Panc1 (cell line): Measurements from ENCODE around the gene BPNT1. TPM values are rescaled to one million over a fixed set of nuclear protein-coding genes. Genes with fewer than 3 reads are reported as not detected.

Experiments used
- ATAC-seq: fragments of 200-7000 bp; cut with Tn5 transposase; 2 replicates; pipeline ENCODE4 v1.9.1; 2020; ENCODE audit warnings: mild to moderate bottlenecking, moderate library complexity
- BruUV-seq: library from RNA; stranded (reverse); fragments of 400-500 nt; replicated peaks from 2 replicates; lab custom pipeline; 2021; lab: Mats Ljungman, UMichigan
- CTCF ChIA-PET: fragments of 300-600 bp; sonication (Branson Sonifier 250); formaldehyde crosslinking; loops from one replicate; lab custom pipeline; 2022; ENCODE audit warnings: antibody characterized with exemption; lab: Charles Lee
- POLR2A ChIA-PET: fragments of 300-600 bp; sonication (Branson Sonifier 250); formaldehyde crosslinking; loops from one replicate; lab custom pipeline; 2022; ENCODE audit warnings: antibody characterized with exemption; lab: Charles Lee
- DNase-seq: peaks from one replicate; pipeline ENCODE4 v3.0.0-alpha.2; 2010; ENCODE audit warnings: low read depth, low spot score
- H3K27ac ChIP-seq: 2 replicates; pipeline ENCODE4 v1.5.1; 2011; ENCODE audit warnings: mild to moderate bottlenecking, low read length, inconsistent platforms
- H3K27me3 ChIP-seq: fragments of 200-500 bp; sonication (Bioruptor generic); 2 replicates; pipeline ENCODE4 v1.6.0; 2014; ENCODE audit warnings: low read length, inconsistent platforms; ENCODE audit not compliant: control insufficient read depth, insufficient read depth
- H3K36me3 ChIP-seq: fragments of 200-500 bp; sonication (Bioruptor generic); 2 replicates; pipeline ENCODE4 v1.5.1; 2014; ENCODE audit warnings: inconsistent platforms, mild to moderate bottlenecking, low read length, moderate library complexity; ENCODE audit not compliant: control insufficient read depth, insufficient read depth
- H3K4me1 ChIP-seq: 2 replicates; pipeline ENCODE4 v1.5.1; 2011; ENCODE audit warnings: inconsistent platforms, mild to moderate bottlenecking, low read length, moderate library complexity; ENCODE audit not compliant: control insufficient read depth, insufficient read depth
- H3K4me3 ChIP-seq, 2 experiments: 2 replicates each; pipeline ENCODE4 v1.5.1; 2011 to 2012; ENCODE audit warnings: low read depth in 2 of 2, low read length in 2 of 2, mild to moderate bottlenecking in 2 of 2, inconsistent platforms in 1 of 2, moderate library complexity in 1 of 2
- H3K9me3 ChIP-seq: fragments of 200-500 bp; sonication (Bioruptor generic); 2 replicates; pipeline ENCODE4 v1.5.1; 2014; ENCODE audit warnings: low read depth, mild to moderate bottlenecking, inconsistent platforms, low read length, moderate library complexity; ENCODE audit not compliant: control insufficient read depth, insufficient read depth
- POLR2AphosphoS5 ChIP-seq: IDR thresholded peaks from 2 replicates; pipeline ENCODE4 v1.6.1; 2012; ENCODE audit warnings: mild to moderate bottlenecking, low read depth, low read length, moderate library complexity
- SIN3A ChIP-seq: IDR thresholded peaks from 2 replicates; pipeline ENCODE4 v1.6.1; 2012; ENCODE audit warnings: low read depth, mild to moderate bottlenecking, low read length, moderate library complexity, borderline replicate concordance; ENCODE audit not compliant: insufficient read depth
- TCF7L2 ChIP-seq: IDR thresholded peaks from 2 replicates; pipeline ENCODE4 v1.6.1; 2011; ENCODE audit warnings: mild to moderate bottlenecking, low read depth, low read length, inconsistent platforms
- in situ Hi-C: cut with HindIII; loops from 2 replicates; pipeline ENCODE4 v1.10.0; 2016; ENCODE audit warnings: low sequenced_read_pairs, low pct_unique_long_range_greater_than_20kb
- intact Hi-C: fragments of 100-400 bp; cut with micrococcal nuclease; formaldehyde crosslinking; loops from one replicate; pipeline ENCODE4 v1.10.0; 2022; ENCODE audit not compliant: unreplicated experiment
- total RNA-seq: library from RNA; stranded (reverse); gene quantifications from one replicate; pipeline ENCODE4 v1.2.1, GENCODE V29; 2021; ENCODE audit not compliant: unreplicated experiment
- TF ChIP-seq, protein P1 (sequence below), 2 experiments: IDR thresholded peaks; 2 replicates each; pipeline ENCODE4 v1.6.1; 2011 to 2012; ENCODE audit warnings: low read depth in 2 of 2, control low read depth in 1 of 2, low read length in 1 of 2, mild to moderate bottlenecking in 1 of 2, moderate library complexity in 1 of 2; ENCODE audit not compliant: insufficient read depth in 1 of 2
- TF ChIP-seq, protein P2 (sequence below): fragments of 450-650 bp; IDR thresholded peaks from 2 replicates; pipeline ENCODE4 v1.5.1; 2017; ENCODE audit warnings: mild to moderate bottlenecking

Gene BPNT1
- total RNA-seq, 1 experiment from 2014 or later, result 20.8 TPM

DNA sequence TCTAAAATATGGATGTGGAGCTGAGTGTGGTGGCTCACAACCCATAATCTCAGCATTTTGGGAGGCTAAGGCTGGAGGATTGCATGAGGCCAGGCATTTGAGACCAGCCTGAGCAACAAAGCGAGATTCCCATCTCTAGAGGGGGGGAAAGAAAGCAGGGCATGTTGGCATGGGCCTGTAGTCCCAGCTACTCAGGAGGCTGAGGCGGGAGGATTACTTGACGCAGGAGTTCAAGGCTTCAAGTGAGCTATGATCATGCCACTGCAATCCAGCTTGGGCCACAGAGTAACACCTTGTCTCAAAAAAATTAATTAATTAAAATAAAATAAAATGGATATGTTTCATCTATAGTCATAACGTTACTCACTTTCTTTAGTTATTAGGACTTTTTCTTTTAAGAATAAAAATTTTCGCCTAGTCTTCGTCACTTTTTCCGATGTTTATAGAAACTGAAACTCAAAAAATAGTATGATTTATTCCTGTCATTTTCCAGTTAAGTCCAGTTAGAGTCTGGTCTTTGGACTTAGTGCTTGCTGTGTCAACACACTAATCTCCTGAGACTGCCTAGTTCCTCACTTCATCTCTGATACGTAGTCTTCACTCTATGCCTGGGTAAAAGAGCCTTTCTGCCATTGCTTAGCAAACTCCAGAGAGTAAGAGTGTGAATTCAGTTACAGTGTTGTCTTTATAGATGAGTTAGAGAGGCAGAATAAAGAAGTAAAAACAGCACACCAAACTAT, 32.4 kb upstream of the BPNT1 start:
- TF ChIP-seq, protein P1, sequence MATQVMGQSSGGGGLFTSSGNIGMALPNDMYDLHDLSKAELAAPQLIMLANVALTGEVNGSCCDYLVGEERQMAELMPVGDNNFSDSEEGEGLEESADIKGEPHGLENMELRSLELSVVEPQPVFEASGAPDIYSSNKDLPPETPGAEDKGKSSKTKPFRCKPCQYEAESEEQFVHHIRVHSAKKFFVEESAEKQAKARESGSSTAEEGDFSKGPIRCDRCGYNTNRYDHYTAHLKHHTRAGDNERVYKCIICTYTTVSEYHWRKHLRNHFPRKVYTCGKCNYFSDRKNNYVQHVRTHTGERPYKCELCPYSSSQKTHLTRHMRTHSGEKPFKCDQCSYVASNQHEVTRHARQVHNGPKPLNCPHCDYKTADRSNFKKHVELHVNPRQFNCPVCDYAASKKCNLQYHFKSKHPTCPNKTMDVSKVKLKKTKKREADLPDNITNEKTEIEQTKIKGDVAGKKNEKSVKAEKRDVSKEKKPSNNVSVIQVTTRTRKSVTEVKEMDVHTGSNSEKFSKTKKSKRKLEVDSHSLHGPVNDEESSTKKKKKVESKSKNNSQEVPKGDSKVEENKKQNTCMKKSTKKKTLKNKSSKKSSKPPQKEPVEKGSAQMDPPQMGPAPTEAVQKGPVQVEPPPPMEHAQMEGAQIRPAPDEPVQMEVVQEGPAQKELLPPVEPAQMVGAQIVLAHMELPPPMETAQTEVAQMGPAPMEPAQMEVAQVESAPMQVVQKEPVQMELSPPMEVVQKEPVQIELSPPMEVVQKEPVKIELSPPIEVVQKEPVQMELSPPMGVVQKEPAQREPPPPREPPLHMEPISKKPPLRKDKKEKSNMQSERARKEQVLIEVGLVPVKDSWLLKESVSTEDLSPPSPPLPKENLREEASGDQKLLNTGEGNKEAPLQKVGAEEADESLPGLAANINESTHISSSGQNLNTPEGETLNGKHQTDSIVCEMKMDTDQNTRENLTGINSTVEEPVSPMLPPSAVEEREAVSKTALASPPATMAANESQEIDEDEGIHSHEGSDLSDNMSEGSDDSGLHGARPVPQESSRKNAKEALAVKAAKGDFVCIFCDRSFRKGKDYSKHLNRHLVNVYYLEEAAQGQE (IDR thresholded peaks at IDR 0.05; ENCODE audit: insufficient read depth in 1 of 2, low read depth in 2 of 2, low read length in 1 of 2), result no peak
- TF ChIP-seq SIN3A, result no peak
- TF ChIP-seq, protein P2, sequence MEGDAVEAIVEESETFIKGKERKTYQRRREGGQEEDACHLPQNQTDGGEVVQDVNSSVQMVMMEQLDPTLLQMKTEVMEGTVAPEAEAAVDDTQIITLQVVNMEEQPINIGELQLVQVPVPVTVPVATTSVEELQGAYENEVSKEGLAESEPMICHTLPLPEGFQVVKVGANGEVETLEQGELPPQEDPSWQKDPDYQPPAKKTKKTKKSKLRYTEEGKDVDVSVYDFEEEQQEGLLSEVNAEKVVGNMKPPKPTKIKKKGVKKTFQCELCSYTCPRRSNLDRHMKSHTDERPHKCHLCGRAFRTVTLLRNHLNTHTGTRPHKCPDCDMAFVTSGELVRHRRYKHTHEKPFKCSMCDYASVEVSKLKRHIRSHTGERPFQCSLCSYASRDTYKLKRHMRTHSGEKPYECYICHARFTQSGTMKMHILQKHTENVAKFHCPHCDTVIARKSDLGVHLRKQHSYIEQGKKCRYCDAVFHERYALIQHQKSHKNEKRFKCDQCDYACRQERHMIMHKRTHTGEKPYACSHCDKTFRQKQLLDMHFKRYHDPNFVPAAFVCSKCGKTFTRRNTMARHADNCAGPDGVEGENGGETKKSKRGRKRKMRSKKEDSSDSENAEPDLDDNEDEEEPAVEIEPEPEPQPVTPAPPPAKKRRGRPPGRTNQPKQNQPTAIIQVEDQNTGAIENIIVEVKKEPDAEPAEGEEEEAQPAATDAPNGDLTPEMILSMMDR, result no peak
- TF ChIP-seq TCF7L2, result no peak
- no peak for TF ChIP-seq POLR2AphosphoS5
- Histone ChIP-seq H3K4me3 (no peak overlapping the region), H3K27me3 (no peaks in the 10 kb centered on the region), H3K4me1 (no peaks in the 10 kb centered on the region), H3K9me3 (no peaks in the 10 kb centered on the region), H3K27ac (no peak overlapping the region), H3K36me3 (peaks cover 34% of the 10 kb centered on the region)
- no peak for ATAC-seq
- no peak for DNase-seq
- intact Hi-C loops, result no loop called here
- ChIA-PET POLR2A (interaction anchor here (0.9 kb wide), 1 partner anchor 69 kb away, joined by 6 read pairs; no protein-coding TSS in a partner anchor), CTCF (no interaction called here)
- in situ Hi-C loops, result no loop called here
- BruUV-seq, result no TSS peak

- in situ Hi-C loops (no loop called here), intact Hi-C loops (no loop called here)
- TF ChIP-seq SIN3A (no peak), TCF7L2 (no peak), POLR2AphosphoS5 (no peak)
- TF ChIP-seq, protein P2, result no peak
- TF ChIP-seq, protein P1 (IDR thresholded peaks at IDR 0.05; ENCODE audit: insufficient read depth in 1 of 2, low read depth in 2 of 2, low read length in 1 of 2), result no peak
- BruUV-seq, result no TSS peak
- ChIA-PET POLR2A (no interaction called here), CTCF (no interaction called here)
- Histone ChIP-seq H3K36me3 (peaks cover 31% of the 10 kb centered on the region), H3K27ac (no peak overlapping the region), H3K4me1 (no peaks in the 10 kb centered on the region), H3K9me3 (no peaks in the 10 kb centered on the region), H3K4me3 (no peak overlapping the region), H3K27me3 (no peaks in the 10 kb centered on the region)
- ATAC-seq (no peak), DNase-seq (no peak)
These were observed 29.5 kb upstream of the BPNT1 start for GRCh38 chr1:220119043-220119512.
